DND-41 (cell line): ENCODE measurements around the gene GAR1.

Source experiments
- CTCF ChIP-seq: IDR thresholded peaks from 2 replicates; pipeline ENCODE4 v1.5.1; 2012; ENCODE audit warnings: borderline replicate concordance, low read length, moderate library complexity, mild to moderate bottlenecking; ENCODE audit not compliant: poor library complexity, severe bottlenecking; ENCODE audit errors: extremely low read depth
- EZH2 ChIP-seq: IDR thresholded peaks from 3 replicates; pipeline ENCODE4 v1.6.1; 2012; ENCODE audit warnings: borderline replicate concordance, low read depth, mild to moderate bottlenecking, moderate library complexity, low read length, inconsistent platforms; ENCODE audit not compliant: severe bottlenecking

- TF ChIP-seq EZH2 (no peak), CTCF (no peak)
Observed at GRCh38 chr4:109801895-109802319, 13.7 kb upstream of the GAR1 start, which contains the start of gene CFI.
